NCI-H2196 (cell line): Measurements from ENCODE around the gene RUVBL1.
A peak's percentile ranks its signal among the peaks of the same experiment; 100 is the strongest.

Experiments used
- DNase-seq: peaks from one replicate; lab custom pipeline; 2025; ENCODE audit not compliant: unreplicated experiment; lab: John Stamatoyannopoulos, UW

RUVBL1 gene

DNA sequence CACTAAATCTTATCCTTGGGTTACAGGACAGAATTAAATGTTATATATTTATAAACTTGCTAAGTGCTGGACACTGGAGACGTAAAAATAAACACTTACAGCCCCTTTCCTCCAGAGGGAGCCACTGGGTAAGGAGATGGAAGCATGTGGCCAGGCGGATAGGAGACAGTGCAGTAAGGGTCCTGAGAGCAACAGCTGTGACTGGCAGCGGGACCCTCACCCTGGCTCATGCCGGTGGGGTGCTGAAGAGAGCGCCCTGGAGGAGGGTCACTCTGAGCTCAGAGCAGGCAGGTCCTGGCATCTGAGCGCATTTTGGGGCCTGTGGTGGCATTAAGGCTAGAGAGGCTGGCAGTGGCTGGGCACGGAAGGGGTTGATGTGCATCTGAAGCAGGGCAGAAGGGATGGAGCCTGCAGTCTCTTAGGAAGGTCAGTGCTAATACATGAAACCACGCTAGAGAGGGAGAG, 55.4 kb downstream of the RUVBL1 start:
- DNase-seq = peak; percentile 68

DNA sequence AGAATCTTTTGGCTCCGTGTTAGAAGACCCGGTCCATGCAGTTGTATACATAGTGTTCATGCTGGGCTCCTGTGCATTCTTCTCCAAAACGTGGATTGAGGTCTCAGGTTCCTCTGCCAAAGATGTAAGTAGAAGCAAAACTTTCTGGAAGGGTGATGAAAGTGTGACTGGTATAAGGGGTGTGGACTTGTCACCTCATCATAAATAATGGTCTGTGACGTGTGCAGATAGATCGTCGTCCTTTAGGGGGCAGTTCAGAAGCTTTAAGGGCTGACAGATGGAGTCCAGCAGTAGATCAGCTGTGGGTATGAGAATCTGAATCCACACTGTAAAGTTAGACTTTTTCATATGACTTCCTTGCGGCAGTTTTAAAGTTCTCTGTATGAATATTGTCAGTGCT, 56.1 kb downstream of the RUVBL1 start:
- no peak for DNase-seq

DNA sequence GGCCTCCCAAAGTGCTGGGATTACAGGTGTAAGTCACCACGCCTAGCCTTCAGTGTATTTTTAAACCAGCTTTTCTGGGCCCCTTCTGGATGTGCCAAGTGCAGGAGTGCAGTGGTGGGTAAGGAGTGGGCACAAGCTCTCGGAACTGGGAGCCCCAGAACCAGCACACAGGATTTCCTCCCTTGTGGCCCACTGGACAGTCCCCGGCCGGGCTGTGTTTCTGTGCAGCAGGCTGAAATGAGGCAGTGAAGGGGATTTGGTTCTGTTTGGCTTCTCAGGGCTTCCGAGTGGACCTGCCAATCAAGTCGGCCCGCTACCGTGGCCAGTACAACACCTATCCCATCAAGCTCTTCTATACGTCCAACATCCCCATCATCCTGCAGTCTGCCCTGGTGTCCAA, 56.9 kb downstream of the RUVBL1 start:
- no peak for DNase-seq

DNA sequence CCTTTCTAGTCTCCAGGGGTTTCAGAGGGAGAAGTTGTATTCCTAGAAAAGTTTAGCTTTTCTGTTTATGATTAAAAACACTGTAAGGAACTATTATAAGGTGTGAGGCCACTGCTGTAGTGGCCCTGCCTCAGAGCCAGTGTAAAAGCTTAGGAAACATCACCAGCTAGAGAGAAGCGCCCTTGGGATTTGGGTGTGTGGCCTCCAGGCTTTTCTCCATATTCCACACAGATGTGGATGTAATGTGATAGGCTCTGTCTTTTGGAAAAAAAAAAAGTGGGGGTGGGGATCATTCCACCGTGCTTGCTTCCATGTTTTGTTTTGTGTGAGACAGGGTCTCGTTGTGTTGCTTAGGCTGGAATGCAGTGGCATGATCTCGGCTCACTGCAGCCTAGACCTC, 57.5 kb downstream of the RUVBL1 start:
- DNase-seq = no peak

DNA sequence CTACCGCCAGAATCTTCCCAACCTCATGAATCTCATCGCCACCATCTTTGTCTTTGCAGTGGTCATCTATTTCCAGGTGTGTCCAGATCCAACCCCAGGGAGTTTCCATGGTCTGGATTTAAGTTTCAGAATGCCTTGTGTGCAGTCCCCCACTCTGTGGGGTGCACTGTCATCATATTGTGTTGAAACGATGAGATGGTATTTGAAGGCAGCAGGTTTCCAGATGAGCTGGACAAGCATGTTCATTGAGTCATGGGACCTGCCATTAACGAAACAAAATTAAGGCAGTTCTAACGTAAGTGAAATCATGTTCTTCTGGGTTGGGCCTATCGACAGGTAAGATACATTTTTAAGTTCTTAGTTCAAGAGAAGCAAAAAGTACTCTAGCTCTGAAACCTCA, 58.6 kb downstream of the RUVBL1 start:
- DNase-seq = no peak

DNA sequence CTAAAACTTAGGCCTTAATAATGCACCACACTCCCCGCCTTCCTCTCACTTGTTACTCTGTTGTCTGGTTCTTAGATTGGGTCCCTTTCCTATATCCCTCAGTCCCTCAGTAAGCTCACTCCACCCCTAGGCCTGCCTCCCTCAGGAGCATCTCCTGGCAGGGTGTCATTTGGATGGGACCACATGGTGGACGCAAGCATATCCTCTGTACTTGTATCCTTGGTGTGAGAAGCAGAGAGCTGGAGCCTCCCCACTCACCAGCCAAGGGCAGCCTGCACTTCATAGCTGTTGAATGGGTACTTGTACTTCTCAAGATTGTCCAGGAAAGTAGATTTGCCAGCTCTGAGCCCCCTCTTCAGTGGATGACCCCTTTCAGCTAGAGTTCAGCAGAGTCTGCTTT, 59.7 kb downstream of the RUVBL1 start:
- no peak for DNase-seq

DNA sequence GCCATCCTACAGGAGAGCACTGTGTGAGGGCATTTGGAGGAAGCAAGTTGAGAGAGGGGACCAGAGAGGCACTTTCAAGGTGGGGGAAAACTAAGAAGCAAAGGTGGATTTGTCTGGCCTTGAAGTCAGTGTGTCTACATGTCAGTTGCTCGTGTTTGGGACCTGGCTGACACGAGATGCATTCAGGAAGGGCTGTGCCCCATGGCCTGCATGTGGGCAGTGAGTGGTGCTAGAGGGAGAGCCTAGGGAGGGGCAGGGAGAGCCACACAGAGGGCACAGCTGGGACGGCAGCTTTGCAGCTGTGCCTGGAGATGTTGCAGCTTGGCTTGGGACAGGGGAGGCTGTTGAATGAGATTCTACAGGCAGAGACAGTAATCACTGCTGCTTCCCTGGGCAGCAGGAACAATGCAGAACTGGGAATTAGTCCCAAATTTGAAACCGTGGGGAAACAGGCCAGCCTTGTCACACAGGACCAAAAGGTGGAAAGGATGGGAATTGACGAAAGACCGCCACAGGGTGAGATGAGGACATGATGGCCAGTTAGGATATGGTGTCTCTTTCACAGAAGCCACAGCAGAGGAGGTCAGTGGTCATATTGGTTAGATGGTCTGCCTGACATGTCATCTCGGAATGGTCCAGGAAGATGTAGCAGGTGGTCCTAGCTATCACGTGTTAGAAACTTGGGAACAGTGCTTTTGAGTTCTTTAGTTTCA, 61.4 kb downstream of the RUVBL1 start:
- no peak for DNase-seq

DNA sequence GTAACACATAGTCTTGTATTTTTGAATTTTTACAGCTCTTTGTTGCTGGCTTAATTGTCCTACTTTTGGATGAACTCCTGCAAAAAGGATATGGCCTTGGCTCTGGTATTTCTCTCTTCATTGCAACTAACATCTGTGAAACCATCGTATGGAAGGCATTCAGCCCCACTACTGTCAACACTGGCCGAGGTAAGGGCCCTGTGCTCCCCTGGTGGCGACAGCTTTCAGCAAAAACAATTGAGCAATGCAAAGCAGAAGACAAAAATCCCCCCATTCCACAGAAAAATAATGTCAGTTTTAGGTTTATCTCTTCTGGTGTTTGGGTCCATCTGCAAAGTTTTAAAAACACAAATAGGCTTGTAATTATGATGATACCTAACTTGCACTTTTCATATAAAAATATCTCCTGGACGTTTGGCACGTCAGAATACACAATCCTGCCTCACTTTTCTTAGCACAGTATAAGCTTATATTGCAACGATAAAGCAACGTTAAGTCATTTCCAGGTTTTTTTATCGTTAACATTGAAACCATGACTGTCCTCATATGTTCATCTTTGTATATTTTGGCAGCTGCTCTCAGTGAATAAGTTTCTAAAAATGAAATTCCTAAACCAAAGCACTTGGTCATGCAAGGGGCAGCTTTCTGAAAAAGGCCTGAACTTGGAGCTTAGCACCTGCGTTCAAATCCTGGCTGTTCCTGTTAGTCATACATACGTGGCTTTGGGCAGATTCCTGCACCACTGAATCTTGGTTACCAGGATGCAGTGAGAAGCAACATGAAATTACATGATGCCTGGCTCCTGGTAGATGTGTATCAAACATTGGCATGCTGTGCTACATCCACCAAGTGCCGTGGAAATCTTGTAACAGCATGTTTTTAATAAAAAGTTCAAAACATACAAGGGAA, 62.9 kb downstream of the RUVBL1 start:
- DNase-seq = no peak

DNA sequence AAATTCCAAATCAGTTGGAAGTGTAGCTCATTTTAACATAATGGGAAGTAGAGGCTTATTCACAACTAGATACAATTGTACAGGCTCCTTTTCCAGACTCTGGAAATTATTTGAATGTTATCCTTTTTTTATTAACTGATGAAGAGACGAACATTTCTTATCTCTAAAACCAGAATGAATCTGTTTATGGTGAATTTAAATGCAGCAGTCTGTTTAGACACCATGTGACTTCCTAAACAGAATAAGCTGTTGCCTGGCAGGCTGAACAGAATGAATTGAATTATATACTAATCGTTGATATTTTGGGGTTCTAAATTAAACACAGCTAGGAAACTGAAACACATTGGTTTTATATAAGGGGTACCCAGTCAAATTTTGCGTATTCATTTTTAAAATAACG, 67.4 kb downstream of the RUVBL1 start:
- no peak for DNase-seq

DNA sequence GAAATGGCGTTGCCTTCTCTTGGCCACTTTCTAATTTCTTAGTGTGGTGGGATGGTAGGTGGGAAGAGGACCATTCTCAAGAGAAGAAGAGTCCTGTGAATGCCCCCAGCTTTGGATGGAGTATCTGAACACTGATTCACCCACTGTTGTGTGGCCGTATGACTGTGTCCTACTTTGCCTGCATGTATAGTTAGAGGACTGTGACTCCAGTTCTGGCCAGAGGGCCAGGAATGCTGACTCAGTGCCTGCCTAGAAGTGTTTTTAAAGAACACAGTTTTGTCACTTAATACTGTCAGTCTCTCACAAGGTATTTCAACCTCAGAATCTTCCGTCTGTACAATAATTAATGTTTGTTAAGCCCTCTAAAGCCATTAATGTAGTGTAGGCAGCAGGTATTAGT, 69.2 kb downstream of the RUVBL1 start:
- no peak for DNase-seq

DNA sequence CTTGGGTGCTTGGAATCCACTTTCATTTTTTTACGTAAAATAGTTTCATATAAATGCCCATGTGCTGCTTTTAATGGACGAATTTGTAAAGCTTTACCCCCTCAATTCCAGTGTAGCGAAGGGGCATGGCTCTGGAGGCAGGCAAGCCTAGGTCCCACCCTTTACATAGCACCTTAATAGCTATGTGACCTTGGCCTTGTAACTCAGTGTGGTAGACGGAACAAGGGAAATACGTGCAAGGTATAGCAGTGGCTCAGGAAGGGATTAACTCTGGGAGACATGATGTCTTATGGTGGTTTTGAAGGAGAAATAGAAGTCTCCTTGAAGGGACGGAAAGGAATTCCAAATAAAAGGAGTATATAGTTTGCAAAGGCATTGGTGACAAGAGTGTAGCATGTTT, 70.0 kb downstream of the RUVBL1 start:
- DNase-seq = no peak

DNA sequence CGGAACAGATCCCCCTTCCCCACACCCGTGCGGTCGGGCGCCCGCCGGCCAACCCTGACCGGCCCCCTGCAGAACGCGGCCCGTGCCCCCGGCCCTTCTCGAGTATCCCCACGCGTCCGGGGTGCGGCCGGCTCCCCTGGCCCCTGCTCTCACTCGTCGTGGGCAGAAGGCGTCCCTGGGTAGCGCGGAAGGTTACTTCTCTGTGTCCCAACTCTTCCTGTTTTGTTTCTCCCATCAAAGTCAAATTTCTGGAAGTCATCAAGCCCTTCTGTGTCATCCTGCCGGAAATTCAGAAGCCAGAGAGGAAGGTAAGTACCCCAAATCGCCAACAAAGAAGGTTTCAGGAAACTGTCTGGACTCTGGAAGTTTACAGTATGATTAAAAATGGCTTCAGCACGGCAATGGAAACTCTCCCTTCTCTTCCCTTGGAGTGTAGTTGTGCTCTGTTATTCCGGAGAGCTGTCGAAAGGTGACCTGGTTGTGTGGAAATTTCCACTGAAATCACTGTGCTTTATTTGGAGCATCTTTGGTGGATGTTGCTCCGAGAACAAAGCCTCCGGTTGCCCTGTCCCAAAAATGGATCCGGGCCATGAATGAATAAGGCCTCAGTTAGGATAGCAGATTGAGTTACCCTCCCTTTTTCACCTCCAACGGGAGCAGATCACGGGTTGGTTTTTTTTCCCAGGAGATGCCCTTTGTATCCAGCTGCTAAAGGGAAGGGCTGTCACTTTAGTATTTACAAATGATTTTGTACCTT, 70.8 kb downstream of the RUVBL1 start:
- no peak for DNase-seq

DNA sequence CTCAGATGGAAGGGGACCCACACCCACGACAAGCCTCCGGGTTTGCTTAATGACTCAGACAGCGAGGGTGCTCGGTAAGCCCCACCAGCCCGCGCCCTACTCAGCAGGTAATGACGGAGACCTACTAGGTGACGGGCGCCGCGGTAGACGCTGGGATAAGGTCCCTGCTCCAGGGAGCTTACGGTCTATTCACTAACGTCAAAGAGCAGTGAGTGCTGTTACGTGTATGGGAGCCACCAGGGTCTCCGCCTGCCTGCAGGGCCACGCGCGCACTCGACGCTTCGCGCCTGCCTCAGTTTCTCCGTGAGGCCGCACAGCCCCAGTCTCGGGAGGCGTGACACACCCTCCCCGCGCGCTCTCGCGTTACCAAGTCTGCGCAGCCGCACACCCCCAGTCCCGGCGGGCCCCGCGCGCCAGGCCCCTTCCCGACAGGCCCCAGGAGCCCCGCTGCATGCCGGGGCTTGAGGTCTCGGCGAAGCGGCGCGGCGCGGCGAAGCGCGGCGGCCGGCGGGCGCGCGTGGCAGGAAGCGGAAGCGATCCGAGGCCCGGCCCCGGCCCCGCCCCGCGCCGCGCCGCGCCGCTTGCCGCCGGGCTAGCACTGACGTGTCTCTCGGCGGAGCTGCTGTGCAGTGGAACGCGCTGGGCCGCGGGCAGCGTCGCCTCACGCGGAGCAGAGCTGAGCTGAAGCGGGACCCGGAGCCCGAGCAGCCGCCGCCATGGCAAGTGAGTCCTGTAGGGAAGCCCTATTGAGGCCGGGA, 71.6 kb downstream of the RUVBL1 start, which contains the start of gene SEC61A1:
Gene SEC61A1 (plus strand): TSS at position 601 of the 758 bp plus-strand sequence. CDS start 116 bp downstream, at position 717.
- peak; percentile 99 for DNase-seq

DNA sequence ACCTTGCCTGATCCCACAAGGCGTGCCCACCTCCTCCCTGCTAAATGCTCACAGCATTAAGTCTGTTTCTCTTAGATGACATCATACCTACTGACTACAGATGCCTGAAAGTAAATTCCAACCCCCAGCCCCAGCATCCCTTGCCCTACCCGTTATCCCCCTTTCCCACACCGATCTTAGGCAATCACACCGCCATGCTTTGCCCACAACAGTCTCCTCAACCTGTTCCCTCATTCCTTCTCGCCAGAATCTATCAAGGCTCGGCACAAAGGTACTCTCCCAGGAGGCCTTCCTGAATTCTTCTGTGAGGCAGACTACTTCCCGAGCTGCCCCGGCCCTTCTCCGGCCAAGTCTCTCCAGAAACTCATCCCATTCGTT, 72.2 kb downstream of the RUVBL1 start:
- DNase-seq = no peak

DNA sequence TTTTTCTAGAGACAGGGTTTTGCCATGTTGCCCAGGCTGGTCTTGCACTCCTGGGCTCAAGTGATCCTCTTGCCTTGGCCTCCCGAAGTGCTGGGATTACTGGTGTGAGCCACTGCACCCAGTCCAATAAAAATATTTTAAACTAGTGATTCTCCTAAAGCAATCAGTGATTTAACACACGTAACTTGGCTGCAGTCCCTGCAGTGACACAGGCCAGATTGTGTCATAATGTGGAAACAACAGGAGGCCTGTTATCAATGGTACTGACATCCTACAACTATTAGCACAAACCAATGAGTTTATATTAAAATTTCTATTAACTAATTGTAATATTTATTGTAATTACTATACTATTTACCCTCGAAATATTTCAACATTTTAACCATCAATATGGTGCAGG, 73.0 kb downstream of the RUVBL1 start:
- DNase-seq = no peak

DNA sequence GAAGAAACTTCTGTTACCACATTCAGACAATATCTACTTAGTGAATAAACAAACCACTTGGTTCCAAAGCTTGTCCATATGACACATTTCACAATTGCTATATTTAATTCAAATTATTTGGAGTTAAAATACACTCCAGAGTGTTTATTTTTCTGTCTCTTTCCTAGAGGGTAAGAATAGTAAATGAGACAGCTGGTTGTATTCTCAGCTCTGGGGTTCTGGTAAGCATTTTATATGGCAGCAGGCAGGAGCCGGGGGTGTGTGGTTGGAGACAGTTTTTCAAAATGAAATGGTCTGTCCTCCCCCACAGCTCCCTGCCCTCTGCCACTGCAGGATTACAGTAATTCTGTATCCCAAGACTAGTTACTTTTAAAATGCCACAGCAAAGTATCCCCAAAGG, 82.3 kb downstream of the RUVBL1 start:
- no peak for DNase-seq

DNA sequence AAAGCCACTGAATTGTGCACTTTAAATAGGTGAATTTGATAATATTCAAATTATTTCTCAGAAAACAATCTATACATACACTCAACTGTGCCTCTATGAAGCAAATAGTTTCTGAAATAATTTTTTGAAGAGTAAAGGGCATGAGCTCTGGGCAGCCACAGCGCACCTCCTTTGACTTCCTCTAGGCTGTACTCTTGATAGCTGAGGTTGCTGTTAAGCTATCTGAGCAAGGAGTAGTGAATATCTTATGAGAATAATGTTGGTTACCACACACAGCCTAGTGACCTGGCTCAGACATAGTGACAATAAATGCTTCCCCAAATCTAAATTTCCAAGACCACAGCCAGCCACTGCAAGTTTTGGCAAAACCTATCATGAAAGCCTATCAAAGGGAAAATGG, 83.0 kb downstream of the RUVBL1 start:
- no peak for DNase-seq

DNA sequence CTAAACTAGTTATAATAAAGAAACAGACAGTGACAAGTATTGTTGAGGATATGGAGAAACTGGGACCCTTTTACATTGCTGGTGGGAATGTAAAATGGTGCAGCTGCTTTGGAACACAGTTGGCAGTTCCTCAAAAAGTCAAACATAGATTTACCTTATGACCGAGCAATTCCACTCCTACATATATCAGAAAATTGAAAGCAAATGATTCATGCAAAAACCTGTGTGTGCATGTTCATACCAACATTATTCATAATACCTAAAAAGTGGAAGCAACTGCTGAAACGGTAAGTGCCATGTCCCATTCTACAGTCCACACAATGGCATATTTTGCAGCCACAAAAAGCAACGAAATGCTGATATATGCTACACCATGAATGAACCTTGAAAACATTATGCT, 83.6 kb downstream of the RUVBL1 start:
- no peak for DNase-seq

DNA sequence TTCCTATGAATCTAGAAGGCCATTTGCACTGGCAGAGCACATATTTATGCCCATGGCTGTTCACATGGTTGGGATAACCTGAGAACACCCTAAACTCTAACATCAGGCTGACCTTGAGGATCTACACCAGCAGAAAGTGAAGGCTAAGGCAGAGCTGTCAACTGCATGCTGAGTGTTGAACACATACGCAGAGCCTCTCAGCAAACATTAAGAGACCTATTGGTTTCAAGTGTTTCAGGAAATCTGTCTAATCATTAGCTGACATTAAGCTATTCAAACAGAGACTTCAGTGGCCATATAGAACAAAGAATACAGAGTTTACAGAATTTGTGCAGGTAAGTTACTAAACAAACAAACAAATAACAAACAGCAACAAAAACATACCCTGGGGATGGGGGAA, 87.5 kb downstream of the RUVBL1 start:
- no peak for DNase-seq

DNA sequence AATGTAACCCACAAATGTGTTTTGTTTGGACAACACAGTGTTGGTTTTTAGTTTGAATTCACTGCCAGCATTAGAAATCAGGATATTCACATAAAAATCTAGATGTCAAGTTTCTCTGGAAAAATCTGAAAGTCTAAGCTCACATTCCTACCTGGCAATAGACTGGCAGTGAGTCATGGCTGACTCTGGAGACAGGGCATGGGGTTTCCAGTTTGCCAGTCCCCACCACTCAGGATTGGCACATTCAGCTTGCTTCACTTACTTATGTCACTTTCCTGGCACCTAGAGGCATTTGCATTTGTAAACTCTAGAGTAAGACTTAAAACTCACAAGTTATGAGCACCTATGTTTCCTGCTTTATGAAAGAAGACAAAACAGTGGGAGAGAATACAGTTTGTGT, 90.5 kb downstream of the RUVBL1 start:
- DNase-seq = no peak
